ENCODE results near the gene ADGRE3. TPM values are rescaled to one million over a fixed set of nuclear protein-coding genes. Genes with fewer than 3 reads are reported as not detected.

ADGRE3 gene
- total and polyA plus RNA-seq, 3 donors from 2014 or later, result 0.19 to 0.46 (median 0.31) TPM

- WGBS, 2 donors, result 86 to 90% methylated on average over 4 of the region's 4 CpGs
- TF ChIP-seq CTCF (IDR thresholded peaks at IDR 0.05) (no peak), POLR2A (IDR thresholded peaks at IDR 0.05) (no peak)
- no peak overlapping the region for H3K27ac ChIP-seq
- no peak overlapping the region for H3K4me3 ChIP-seq
- intact Hi-C loops (cut with DNase I; ENCODE audit: low total_unique reads), result no loop called here
- H3K4me1 ChIP-seq, result no peaks in the 10 kb centered on the region
- DNase-seq, result no peak
- peaks cover 4% of the 10 kb centered on the region for H3K36me3 ChIP-seq (ENCODE audit: low read depth, missing control alignments)
- no peaks in the 10 kb centered on the region for H3K9me3 ChIP-seq
- H3K27me3 ChIP-seq, result no peaks in the 10 kb centered on the region
These were observed 41.2 kb upstream of the ADGRE3 start for GRCh38 chr19:14715841-14716240.

GRCh38 chr19:14704450-14704849 lies 29.8 kb upstream of the ADGRE3 start:
- no peak overlapping the region for H3K4me3 ChIP-seq
- no peak overlapping the region for H3K27ac ChIP-seq
- no peaks in the 10 kb centered on the region for H3K4me1 ChIP-seq
- intact Hi-C loops (cut with DNase I; ENCODE audit: low total_unique reads), result no loop called here
- no peaks in the 10 kb centered on the region for H3K36me3 ChIP-seq (ENCODE audit: low read depth, missing control alignments)
- 90 to 95% methylated on average over 6 of the region's 6 CpGs for WGBS, 2 donors
- DNase-seq, result no peak
- no peaks in the 10 kb centered on the region for H3K9me3 ChIP-seq
- no peaks in the 10 kb centered on the region for H3K27me3 ChIP-seq
- no peak for TF ChIP-seq CTCF (IDR thresholded peaks at IDR 0.05)
- TF ChIP-seq POLR2A (IDR thresholded peaks at IDR 0.05), result no peak

- Histone ChIP-seq H3K4me1 (no peaks in the 10 kb centered on the region), H3K36me3 (ENCODE audit: low read depth, missing control alignments) (no peaks in the 10 kb centered on the region), H3K27ac (no peak overlapping the region), H3K9me3 (no peaks in the 10 kb centered on the region), H3K4me3 (no peak overlapping the region), H3K27me3 (no peaks in the 10 kb centered on the region)
- no peak for TF ChIP-seq POLR2A (IDR thresholded peaks at IDR 0.05)
- TF ChIP-seq CTCF (IDR thresholded peaks at IDR 0.05), result no peak
- DNase-seq, result no peak
- 92 to 97% methylated on average over 6 of the region's 6 CpGs for WGBS, 2 donors
- intact Hi-C loops (cut with DNase I; ENCODE audit: low total_unique reads), result no loop called here
These were observed 29.2 kb upstream of the ADGRE3 start for GRCh38 chr19:14703833-14704232.

GRCh38 chr19:14700711-14701375 lies 26.2 kb upstream of the ADGRE3 start:
- H3K27ac ChIP-seq, result no peak overlapping the region
- TF ChIP-seq CTCF (IDR thresholded peaks at IDR 0.05), result no peak
- no peak for TF ChIP-seq POLR2A (IDR thresholded peaks at IDR 0.05)
- H3K27me3 ChIP-seq, result no peaks in the 10 kb centered on the region
- no peaks in the 10 kb centered on the region for H3K4me1 ChIP-seq
- no peak for DNase-seq
- WGBS, 2 donors, result 92 to 93% methylated on average over 7 to 9 of the region's 9 CpGs
- intact Hi-C loops (cut with DNase I; ENCODE audit: low total_unique reads), result no loop called here
- H3K36me3 ChIP-seq (ENCODE audit: low read depth, missing control alignments), result peaks cover 4% of the 10 kb centered on the region
- H3K4me3 ChIP-seq, result no peak overlapping the region
- no peaks in the 10 kb centered on the region for H3K9me3 ChIP-seq

GRCh38 chr19:14699641-14700040 lies 25.0 kb upstream of the ADGRE3 start:
- H3K27me3 ChIP-seq, result no peaks in the 10 kb centered on the region
- H3K9me3 ChIP-seq, result no peaks in the 10 kb centered on the region
- H3K4me3 ChIP-seq, result no peak overlapping the region
- H3K27ac ChIP-seq, result no peak overlapping the region
- H3K4me1 ChIP-seq, result no peaks in the 10 kb centered on the region
- peaks cover 4% of the 10 kb centered on the region for H3K36me3 ChIP-seq (ENCODE audit: low read depth, missing control alignments)
- WGBS, 2 donors, result 89 to 93% methylated on average over 8 of the region's 8 CpGs
- DNase-seq, result no peak
- intact Hi-C loops (cut with DNase I; ENCODE audit: low total_unique reads), result no loop called here
- TF ChIP-seq CTCF (IDR thresholded peaks at IDR 0.05), result no peak
- TF ChIP-seq POLR2A (IDR thresholded peaks at IDR 0.05), result no peak
